Brain microvascular endothelial cell (primary cell): Measurements from ENCODE around the gene NOP10.

Source experiments
- DNase-seq: peaks from one replicate; pipeline ENCODE4 v3.0.0-alpha.2; 2020
- H3K27ac ChIP-seq: fragments of 250-450 bp; sonication (Bioruptor Pico); 2 replicates; pipeline ENCODE4 v1.5.1; 2020; ENCODE audit warnings: mild to moderate bottlenecking, moderate library complexity
- H3K27me3 ChIP-seq: fragments of 250-450 bp; sonication (Bioruptor Pico); replicated peaks from 2 replicates; pipeline ENCODE4 v1.5.1; 2020; ENCODE audit warnings: mild to moderate bottlenecking
- H3K36me3 ChIP-seq: fragments of 250-450 bp; sonication (Bioruptor Pico); replicated peaks from 2 replicates; pipeline ENCODE4 v1.5.1; 2020; ENCODE audit warnings: mild to moderate bottlenecking
- H3K4me3 ChIP-seq: 2 replicates; pipeline ENCODE4 v1.5.1; 2011; ENCODE audit warnings: low read depth, mild to moderate bottlenecking, control low read depth, low read length, moderate library complexity
- in situ Hi-C: cut with HindIII; loops from 2 replicates; pipeline ENCODE4 v1.10.0; 2017; ENCODE audit warnings: low sequenced_read_pairs, low pct_ligation_motif_present
- TF ChIP-seq, protein P1 (sequence below): IDR thresholded peaks from 2 replicates; pipeline ENCODE4 v1.5.1; 2011; ENCODE audit warnings: low read depth, mild to moderate bottlenecking, moderate library complexity, low read length, control low read depth, inconsistent platforms; ENCODE audit errors: missing control alignments

Gene NOP10

GRCh38 chr15:34297059-34297458 is 45.9 kb downstream of the NOP10 start:
- no peaks in the 10 kb centered on the region for H3K36me3 ChIP-seq
- no peak for DNase-seq
- H3K27me3 ChIP-seq, result no peaks in the 10 kb centered on the region
- no peak overlapping the region for H3K4me3 ChIP-seq
- H3K27ac ChIP-seq, result no peak overlapping the region
- in situ Hi-C loops, result no loop called here
- TF ChIP-seq, protein P1, sequence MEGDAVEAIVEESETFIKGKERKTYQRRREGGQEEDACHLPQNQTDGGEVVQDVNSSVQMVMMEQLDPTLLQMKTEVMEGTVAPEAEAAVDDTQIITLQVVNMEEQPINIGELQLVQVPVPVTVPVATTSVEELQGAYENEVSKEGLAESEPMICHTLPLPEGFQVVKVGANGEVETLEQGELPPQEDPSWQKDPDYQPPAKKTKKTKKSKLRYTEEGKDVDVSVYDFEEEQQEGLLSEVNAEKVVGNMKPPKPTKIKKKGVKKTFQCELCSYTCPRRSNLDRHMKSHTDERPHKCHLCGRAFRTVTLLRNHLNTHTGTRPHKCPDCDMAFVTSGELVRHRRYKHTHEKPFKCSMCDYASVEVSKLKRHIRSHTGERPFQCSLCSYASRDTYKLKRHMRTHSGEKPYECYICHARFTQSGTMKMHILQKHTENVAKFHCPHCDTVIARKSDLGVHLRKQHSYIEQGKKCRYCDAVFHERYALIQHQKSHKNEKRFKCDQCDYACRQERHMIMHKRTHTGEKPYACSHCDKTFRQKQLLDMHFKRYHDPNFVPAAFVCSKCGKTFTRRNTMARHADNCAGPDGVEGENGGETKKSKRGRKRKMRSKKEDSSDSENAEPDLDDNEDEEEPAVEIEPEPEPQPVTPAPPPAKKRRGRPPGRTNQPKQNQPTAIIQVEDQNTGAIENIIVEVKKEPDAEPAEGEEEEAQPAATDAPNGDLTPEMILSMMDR, result no peak

GRCh38 chr15:34292621-34293020 is 50.3 kb downstream of the NOP10 start:
- in situ Hi-C loops, result no loop called here
- no peaks in the 10 kb centered on the region for H3K27me3 ChIP-seq
- H3K27ac ChIP-seq, result no peak overlapping the region
- TF ChIP-seq, protein P1, result no peak
- H3K4me3 ChIP-seq, result no peak overlapping the region
- no peaks in the 10 kb centered on the region for H3K36me3 ChIP-seq
- DNase-seq, result no peak
